IMR-90 (cell line): ENCODE results near the gene OSBPL2. TPM values are rescaled to one million over a fixed set of nuclear protein-coding genes. Genes with fewer than 3 reads are reported as not detected.

Experiments used
- ATAC-seq: fragments of 200-7000 bp; cut with Tn5 transposase; 2 replicates; pipeline ENCODE4 v1.9.1; 2020; ENCODE audit warnings: low read depth, mild to moderate bottlenecking, moderate library complexity
- BruUV-seq: library from RNA; stranded (reverse); fragments of 400-500 nt; replicated peaks from 2 replicates; lab custom pipeline; 2021; lab: Mats Ljungman, UMichigan
- CTCF ChIA-PET: fragments of 300-600 bp; formaldehyde crosslinking; extraction: SDS; loops from one replicate; lab custom pipeline; 2021; ENCODE audit warnings: antibody characterized with exemption; lab: Yijun Ruan, JAX
- POLR2A ChIA-PET: fragments of 300-600 bp; sonication (Branson Sonifier 250); formaldehyde crosslinking; loops from one replicate; lab custom pipeline; 2022; ENCODE audit warnings: antibody characterized with exemption; ENCODE audit not compliant: unreplicated experiment; lab: Charles Lee
- DNase-seq: peaks from one replicate; pipeline ENCODE4 v3.0.0; 2013
- H2AFZ ChIP-seq: replicated peaks from 2 replicates; pipeline ENCODE3; 2013; ENCODE audit warnings: low read length, mild to moderate bottlenecking; ENCODE audit not compliant: poor library complexity
- H2AK5ac ChIP-seq: 2 replicates; pipeline ENCODE4 v1.6.1; 2013; ENCODE audit warnings: low read depth, low read length, inconsistent platforms
- H2AK9ac ChIP-seq: replicated peaks from 2 replicates; pipeline ENCODE3; 2013; ENCODE audit warnings: mild to moderate bottlenecking, low read depth, low read length, moderate library complexity; ENCODE audit not compliant: poor library complexity
- H2BK120ac ChIP-seq: 2 replicates; pipeline ENCODE4 v1.6.1; 2013; ENCODE audit warnings: low read depth, low read length, inconsistent platforms
- H2BK15ac ChIP-seq: 3 replicates; pipeline ENCODE4 v1.6.1; 2013; ENCODE audit warnings: low read depth, low read length, inconsistent platforms
- H2BK20ac ChIP-seq: 2 replicates; pipeline ENCODE4 v1.6.1; 2013; ENCODE audit warnings: low read depth, mild to moderate bottlenecking, inconsistent platforms, low read length, moderate library complexity
- H2BK5ac ChIP-seq: 2 replicates; pipeline ENCODE4 v1.6.1; 2013; ENCODE audit warnings: mild to moderate bottlenecking, low read depth, low read length, inconsistent platforms; ENCODE audit not compliant: poor library complexity, severe bottlenecking
- H3K14ac ChIP-seq: replicated peaks from 2 replicates; pipeline ENCODE4 v1.6.1; 2013; ENCODE audit warnings: low read depth, low read length, inconsistent platforms
- H3K18ac ChIP-seq: 2 replicates; pipeline ENCODE4 v1.6.1; 2013; ENCODE audit warnings: low read depth, low read length, control low read depth
- H3K23ac ChIP-seq: 2 replicates; pipeline ENCODE4 v1.6.1; 2013; ENCODE audit warnings: low read depth, low read length, inconsistent platforms
- H3K27ac ChIP-seq: 2 replicates; pipeline ENCODE4 v1.5.1; 2013; ENCODE audit warnings: mild to moderate bottlenecking, control low read depth, low read length; ENCODE audit not compliant: insufficient read depth
- H3K27me3 ChIP-seq: 2 replicates; pipeline ENCODE4 v1.6.1; 2013; ENCODE audit warnings: low read length; ENCODE audit not compliant: control insufficient read depth, insufficient read depth
- H3K36me3 ChIP-seq: 2 replicates; pipeline ENCODE4 v1.6.1; 2013; ENCODE audit warnings: low read length, mixed read lengths; ENCODE audit not compliant: control insufficient read depth, insufficient read depth
- H3K4ac ChIP-seq: 2 replicates; pipeline ENCODE4 v1.6.1; 2013; ENCODE audit warnings: low read depth, low read length, inconsistent platforms
- H3K4me1 ChIP-seq: 2 replicates; pipeline ENCODE4 v1.6.1; 2013; ENCODE audit warnings: low read length, mixed read lengths; ENCODE audit not compliant: control insufficient read depth, insufficient read depth
- H3K4me2 ChIP-seq: 2 replicates; pipeline ENCODE4 v1.6.1; 2013; ENCODE audit warnings: low read depth, mild to moderate bottlenecking, control low read depth, low read length, moderate library complexity
- H3K4me3 ChIP-seq: 2 replicates; pipeline ENCODE4 v1.5.1; 2013; ENCODE audit warnings: low read depth, mild to moderate bottlenecking, control low read depth, low read length, moderate library complexity; ENCODE audit not compliant: insufficient read depth
- H3K56ac ChIP-seq: 2 replicates; pipeline ENCODE4 v1.6.1; 2013; ENCODE audit warnings: low read length, inconsistent platforms; ENCODE audit not compliant: insufficient read depth; ENCODE audit errors: extremely low read depth
- H3K79me1 ChIP-seq, 2 experiments: 2 replicates each; pipeline ENCODE4 v1.6.1; 2013; ENCODE audit warnings: low read length in 2 of 2, inconsistent platforms in 1 of 2, low read depth in 1 of 2
- H3K9ac ChIP-seq: 2 replicates; pipeline ENCODE4 v1.6.1; 2013; ENCODE audit warnings: low read depth, low read length, control low read depth
- H3K9me1 ChIP-seq: 2 replicates; pipeline ENCODE4 v1.6.1; 2013; ENCODE audit warnings: low read length, inconsistent platforms; ENCODE audit not compliant: insufficient read depth
- H3K9me3 ChIP-seq: 2 replicates; pipeline ENCODE4 v1.6.1; 2013; ENCODE audit warnings: low read length; ENCODE audit not compliant: control insufficient read depth, insufficient read depth
- H4K20me1 ChIP-seq: 2 replicates; pipeline ENCODE4 v1.6.1; 2013; ENCODE audit warnings: low read length, inconsistent platforms; ENCODE audit not compliant: insufficient read depth
- H4K5ac ChIP-seq: 2 replicates; pipeline ENCODE4 v1.6.1; 2013; ENCODE audit warnings: mild to moderate bottlenecking, low read depth, low read length, control low read depth
- H4K8ac ChIP-seq, 2 experiments: 2 replicates each; pipeline ENCODE4 v1.6.1; 2013; ENCODE audit warnings: low read depth in 2 of 2, low read length in 2 of 2, control low read depth in 1 of 2, inconsistent platforms in 1 of 2
- H4K91ac ChIP-seq: 2 replicates; pipeline ENCODE4 v1.6.1; 2013; ENCODE audit warnings: low read depth, low read length, inconsistent platforms; ENCODE audit not compliant: insufficient read depth
- CEBPB ChIP-seq: IDR thresholded peaks from 2 replicates; pipeline ENCODE4 v1.6.1; 2012; ENCODE audit warnings: low read depth, low read length, improper control_type of control experiment
- CTCF ChIP-seq: conservative IDR thresholded peaks from 2 replicates; pipeline ENCODE4 v1.5.1; 2012; ENCODE audit warnings: mild to moderate bottlenecking, low read depth, low read length, improper control_type of control experiment
- ELK1 ChIP-seq: fragments of 150-350 bp; IDR thresholded peaks from 2 replicates; pipeline ENCODE4 v1.6.1; 2016; ENCODE audit warnings: low read depth, mild to moderate bottlenecking, low read length, moderate library complexity, borderline replicate concordance
- FOS ChIP-seq: fragments of 150-350 bp; IDR thresholded peaks from 2 replicates; pipeline ENCODE4 v1.6.1; 2016; ENCODE audit warnings: low read depth, low read length
- MAFK ChIP-seq: IDR thresholded peaks from 2 replicates; pipeline ENCODE4 v1.6.1; 2012; ENCODE audit warnings: low read depth, low read length, improper control_type of control experiment
- MAZ ChIP-seq: IDR thresholded peaks from 2 replicates; pipeline ENCODE4 v1.6.1; 2012; ENCODE audit warnings: low read depth, mild to moderate bottlenecking, low read length, improper control_type of control experiment, moderate library complexity, borderline replicate concordance
- MXI1 ChIP-seq: IDR thresholded peaks from 2 replicates; pipeline ENCODE4 v1.6.1; 2012; ENCODE audit warnings: low read depth, mild to moderate bottlenecking, low read length, moderate library complexity, borderline replicate concordance
- NFE2L2 ChIP-seq: fragments of 150-350 bp; IDR thresholded peaks from 2 replicates; pipeline ENCODE4 v1.6.1; 2016; ENCODE audit warnings: low read depth, mild to moderate bottlenecking, low read length
- POLR2A ChIP-seq: IDR thresholded peaks from 2 replicates; pipeline ENCODE4 v1.6.1; 2012; ENCODE audit warnings: mild to moderate bottlenecking, low read depth, low read length
- RAD21 ChIP-seq: IDR thresholded peaks from 2 replicates; pipeline ENCODE4 v1.6.1; 2012; ENCODE audit warnings: low read length, improper control_type of control experiment
- RCOR1 ChIP-seq: IDR thresholded peaks from 2 replicates; pipeline ENCODE4 v1.6.1; 2012; ENCODE audit warnings: mild to moderate bottlenecking, low read length, improper control_type of control experiment; ENCODE audit not compliant: insufficient replicate concordance
- RFX5 ChIP-seq: IDR thresholded peaks from 2 replicates; pipeline ENCODE4 v1.8.0; 2012; ENCODE audit warnings: low read depth, mild to moderate bottlenecking, low read length, moderate library complexity
- SMC3 ChIP-seq: fragments of 150-350 bp; IDR thresholded peaks from 2 replicates; pipeline ENCODE4 v1.6.1; 2016; ENCODE audit warnings: low read depth, mild to moderate bottlenecking, antibody characterized with exemption, low read length, moderate library complexity
- USF2 ChIP-seq: fragments of 150-350 bp; IDR thresholded peaks from 2 replicates; pipeline ENCODE4 v1.6.1; 2017; ENCODE audit warnings: mild to moderate bottlenecking, antibody characterized with exemption, low read length, low read depth
- WGBS, 2 experiments: methylation state at CpG; one replicate each; pipeline versions ENCODE4 v1.1.5 to v1.1.7; 2013; ENCODE audit warnings: missing lambda C conversion rate in 2 of 2; ENCODE audit not compliant: insufficient read length in 1 of 2; ENCODE audit errors: extremely low coverage in 2 of 2; 5-methylcytosine and 5-hydroxymethylcytosine counted together
- dilution Hi-C: fragments of 300-500 bp; cut with HindIII; formaldehyde crosslinking; loops from one replicate; pipeline ENCODE4 v1.14.3; 2018; ENCODE audit warnings: low sequenced_read_pairs; ENCODE audit not compliant: unreplicated experiment
- in situ Hi-C: fragments of 300-500 bp; cut with MboI; formaldehyde crosslinking; loops from 3 replicates; pipeline ENCODE4 v1.14.3; 2019; ENCODE audit warnings: low sequenced_read_pairs, inconsistent platforms, mixed read lengths
- intact Hi-C: fragments of 100-400 bp; cut with micrococcal nuclease; formaldehyde crosslinking; loops from 2 replicates; pipeline ENCODE4 v1.10.0; 2022
- polyA plus RNA-seq, 3 experiments: library from polyadenylated mRNA; depleted of rRNA; stranded (reverse); fragments of >200 nt; gene quantifications; 2 replicates each; pipeline ENCODE4 v1.2.3, GENCODE V29; 2012; ENCODE audit warnings: low replicate concordance in 1 of 3
- total RNA-seq: library from RNA; depleted of rRNA; stranded (reverse); fragments of >200 nt; gene quantifications from 2 replicates; pipeline ENCODE4 v1.2.3, GENCODE V29; 2012

OSBPL2 gene
- total and polyA plus RNA-seq, 2 of the 4 experiments (the other 2 are of a cell fraction): 19.3 to 27.6 TPM

- Histone ChIP-seq H4K20me1 (peaks cover 32% of the 10 kb centered on the region), H2AK5ac (no peak overlapping the region), H4K8ac (no peak overlapping the region), H3K27ac (no peak overlapping the region), H4K91ac (no peak overlapping the region), H3K4ac (no peak overlapping the region), H3K9me1 (no peaks in the 10 kb centered on the region), H3K14ac (no peak overlapping the region), H3K4me2 (no peak overlapping the region), H3K56ac (no peak overlapping the region), H4K5ac (no peak overlapping the region), H2BK120ac (no peak overlapping the region), H3K79me1 (peaks cover 15 to 34% of the 10 kb centered on the region in 2 experiments), H3K9me3 (peaks cover 4% of the 10 kb centered on the region), H3K27me3 (peaks cover 13% of the 10 kb centered on the region), H2BK20ac (no peak overlapping the region), H3K4me3 (no peak overlapping the region), H3K36me3 (peaks cover 8% of the 10 kb centered on the region; the same call in 1 of the 2 replicates), H2BK5ac (no peak overlapping the region), H2AK9ac (no peak overlapping the region), H3K9ac (no peak overlapping the region), H2AFZ (no peak overlapping the region), H3K4me1 (peaks cover 4% of the 10 kb centered on the region), H3K23ac (no peak overlapping the region), H3K18ac (no peak overlapping the region), H2BK15ac (no peak overlapping the region)
- dilution Hi-C loops (no loop called here), intact Hi-C loops (no loop called here), in situ Hi-C loops (no loop called here)
- POLR2A ChIA-PET: no interaction called here
- no TSS peak for BruUV-seq
- ATAC-seq (no peak), DNase-seq (no peak)
- TF ChIP-seq RAD21 (no peak), ELK1 (no peak), FOS (no peak), SMC3 (no peak), MAZ (no peak), RFX5 (no peak), NFE2L2 (no peak), POLR2A (no peak), MAFK (no peak), USF2 (no peak), MXI1 (no peak), RCOR1 (no peak), CTCF (no peak), CEBPB (no peak)
- no CpG with 5 or more reads among the region's 1 CpG for WGBS, 2 experiments
- CTCF ChIA-PET: no interaction called here
Observed at GRCh38 chr20:62237514-62237800, 864 bp upstream of the OSBPL2 start.
